Heart left ventricle (tissue), 16 donors: ENCODE results near the gene SWI5. TPM values are rescaled to one million over a fixed set of nuclear protein-coding genes. Genes with fewer than 3 reads are reported as not detected.

Experiments
- ATAC-seq, 4 donors: fragments of 200-7000 bp; cut with Tn5 transposase; one replicate each; pipeline ENCODE4 v1.9.1; 2020 to 2022; ENCODE audit warnings: moderate library complexity in 4 of 4, mild to moderate bottlenecking in 3 of 4, moderate number of reproducible peaks in 1 of 4
- DNase-seq, 5 donors: peaks; one replicate each; pipeline ENCODE4 v3.0.0-alpha.2; 2020
- H3K27ac ChIP-seq, 12 donors: fragments of 200-600 bp; sonication (generic) in 4 of 12; one replicate each; pipeline versions ENCODE4 v1.5.0 to v1.8.0; 2016 to 2022; ENCODE audit warnings: mild to moderate bottlenecking in 2 of 12
- H3K27me3 ChIP-seq, 9 donors: fragments of 200-600 bp; sonication (generic) in 2 of 9; one replicate each; pipeline versions ENCODE4 v1.5.1 to v1.8.0; 2016 to 2022; ENCODE audit warnings: mild to moderate bottlenecking in 3 of 9
- H3K36me3 ChIP-seq, 9 donors: fragments of 200-600 bp; sonication (generic) in 2 of 9; one replicate each; pipeline versions ENCODE4 v1.5.0 to v1.8.0; 2018 to 2022; ENCODE audit warnings: mild to moderate bottlenecking in 2 of 9
- H3K4me1 ChIP-seq, 12 donors: fragments of 200-600 bp; sonication (generic) in 4 of 12; one replicate each; pipeline versions ENCODE4 v1.5.0 to v1.8.0; 2016 to 2022; ENCODE audit warnings: mild to moderate bottlenecking in 3 of 12
- H3K4me3 ChIP-seq, 12 donors: fragments of 200-600 bp; sonication (generic) in 4 of 12; one replicate each; pipeline versions ENCODE4 v1.5.0 to v1.8.0; 2017 to 2022; ENCODE audit warnings: mild to moderate bottlenecking in 9 of 12, moderate library complexity in 4 of 12
- H3K9me3 ChIP-seq, 12 donors: fragments of 200-600 bp; sonication (generic) in 4 of 12; one replicate each; pipeline versions ENCODE4 v1.5.0 to v1.8.0; 2016 to 2022; ENCODE audit warnings: mild to moderate bottlenecking in 1 of 12
- CTCF ChIP-seq, 12 donors: fragments of 200-600 bp; sonication (generic) in 4 of 12; IDR thresholded peaks; one replicate each; pipeline versions ENCODE4 v1.5.0 to v1.8.0; 2018 to 2022; ENCODE audit warnings: antibody characterized with exemption in 12 of 12, mild to moderate bottlenecking in 5 of 12
- POLR2A ChIP-seq, 2 donors: fragments of 450-650 bp; IDR thresholded peaks; one replicate each; pipeline ENCODE4 v1.6.1; 2017; ENCODE audit warnings: antibody characterized with exemption in 2 of 2, mild to moderate bottlenecking in 2 of 2, moderate library complexity in 2 of 2
- WGBS, 4 donors: extraction: QIAGEN DNeasy Blood & Tissue Kit in 2 of 4; methylation state at CpG; one replicate each; pipeline versions ENCODE4 v1.1.5 to v1.1.7; 2013 to 2018; 5-methylcytosine and 5-hydroxymethylcytosine counted together
- intact Hi-C, 10 donors: fragments of 100-400 bp; cut with DNase I; formaldehyde crosslinking; loops; one replicate each; pipeline versions ENCODE4 v1.11.1 to v1.14.2; 2022
- microRNA counts, 2 donors: library from miRNA; unstranded; fragments of <30 nt; microRNA quantifications; one replicate each; lab custom pipeline; 2016
- microRNA-seq, 4 donors: library from miRNA; unstranded; fragments of <30 nt; microRNA quantifications; one replicate each; pipeline versions ENCODE4 to v1.2.0, GENCODE V29; 2017 to 2020
- polyA plus RNA-seq, 2 donors: library from polyadenylated mRNA; stranded (reverse); fragments of 200-250 nt; gene quantifications; one replicate each; pipeline ENCODE4 v1.2.3, GENCODE V29; 2013
- total RNA-seq, 9 donors: library from RNA; depleted of rRNA in 2 of 9; stranded (reverse); fragments of >200 nt in 2 of 9; fragmentation: NEBNext Ultra II Directional in 3 of 9; extraction: Animal tissue kit (Norgen Biotek cat#: 25700) in 3 of 9; gene quantifications; one replicate each; pipeline versions ENCODE4 v1.1.0 to v1.2.4, GENCODE V29; 2016 to 2023
- donor health status: ischemic (EF 13 %, LVEDD 7.1; RV severe dilation, severe dysfunction).
- donor health status: healthy with polysubstance abuse.
- donor health status: DM: no; HTN: yes; CAD: no.
- donor health status: DM: no; HTN: no; CAD: no.
- donor health status: ischemic (EF 25% LVEDD 6.9; RV normal size, moderate dysfunction).
- donor health status: ischemic (EF 25% LVEDD 5.7; RV mildly dilated, moderate dysfunction).
- donor health status: healthy.
- donor health status: DM: yes; HTN: yes; CAD: no.
- donor health status: ischemic (EF 35%, LVEDD 5.7; RV mildly dilated, moderate dysfunction).
- donor health status: nonischemic (EF 11% LVEDD 7.7; RV severe dilation, severe dysfunction).
- donor health status: DM: yes; HTN: yes; CAD: no.
- donor health status: PGD.
- donor health status: ischemic (EF 29% LVEDD 5.4; RV normal size, mild dysfunction).
- donor health status: nonischemic (EF 23%, LVEDD 6.1; RV moderate dilation, normal function).

The SWI5 gene
- total and polyA plus RNA-seq, 11 donors, result 10.8 to 30.6 (median 18.8) TPM

GRCh38 chr9:128333451-128333869 is 57.4 kb downstream of the SWI5 start:
- TF ChIP-seq CTCF (IDR thresholded peaks at IDR 0.05), result no peak
- TF ChIP-seq POLR2A (IDR thresholded peaks at IDR 0.05), result no peak
- Histone ChIP-seq H3K9me3 (no peaks in the 10 kb centered on the region), H3K4me3 (no peak overlapping the region), H3K27me3 (no peaks in the 10 kb centered on the region), H3K27ac (no peak overlapping the region), H3K4me1 (no peaks in the 10 kb centered on the region), H3K36me3 (peaks cover 0 to 47% (median 35%) of the 10 kb centered on the region in 9 donors)
- no peak for DNase-seq
- intact Hi-C loops, result no loop called here
- no peak for ATAC-seq
- WGBS, 4 donors, result 87 to 94% (median 88%) methylated on average over 11 of the region's 11 CpGs

- ATAC-seq (no peak), DNase-seq (no peak)
- no peak overlapping the region for H3K4me3 ChIP-seq
- no peaks in the 10 kb centered on the region for H3K9me3 ChIP-seq
- peaks cover 0 to 33% (median 23%) of the 10 kb centered on the region in 9 donors for H3K36me3 ChIP-seq
- peaks cover 0 to 6% (median 0%) of the 10 kb centered on the region in 12 donors for H3K4me1 ChIP-seq
- WGBS, 4 donors, result 84 to 90% (median 87%) methylated on average over 7 of the region's 7 CpGs
- H3K27me3 ChIP-seq, result no peaks in the 10 kb centered on the region
- no peak overlapping the region for H3K27ac ChIP-seq
- intact Hi-C loops, result no loop called here
- TF ChIP-seq CTCF (IDR thresholded peaks at IDR 0.05) (no peak), POLR2A (IDR thresholded peaks at IDR 0.05) (no peak)
These were observed 59.1 kb downstream of the SWI5 start for GRCh38 chr9:128335161-128335560.

GRCh38 chr9:128335914-128336313 is 59.8 kb downstream of the SWI5 start:
- 86 to 100% (median 96%) methylated on average over 2 of the region's 2 CpGs for WGBS, 4 donors
- TF ChIP-seq POLR2A (IDR thresholded peaks at IDR 0.05), result no peak
- no peak for TF ChIP-seq CTCF (IDR thresholded peaks at IDR 0.05)
- no peak for DNase-seq
- H3K9me3 ChIP-seq, result no peaks in the 10 kb centered on the region
- H3K36me3 ChIP-seq, result peaks cover 0 to 33% (median 22%) of the 10 kb centered on the region in 9 donors
- no peak overlapping the region for H3K27ac ChIP-seq
- ATAC-seq, result no peak
- no peak overlapping the region for H3K4me3 ChIP-seq
- H3K27me3 ChIP-seq, result no peaks in the 10 kb centered on the region
- intact Hi-C loops, result no loop called here
- H3K4me1 ChIP-seq, result peaks cover 0 to 7% (median 3%) of the 10 kb centered on the region in 12 donors

GRCh38 chr9:128337936-128338335 is 61.9 kb downstream of the SWI5 start:
- no peak for DNase-seq
- no peak for ATAC-seq
- peaks cover 0 to 16% (median 9%) of the 10 kb centered on the region in 12 donors for H3K4me1 ChIP-seq
- H3K36me3 ChIP-seq, result peaks cover 0 to 25% (median 13%) of the 10 kb centered on the region in 9 donors
- 87 to 94% (median 92%) methylated on average over 7 of the region's 7 CpGs for WGBS, 4 donors
- no peak overlapping the region for H3K4me3 ChIP-seq
- no peaks in the 10 kb centered on the region for H3K9me3 ChIP-seq
- TF ChIP-seq CTCF (IDR thresholded peaks at IDR 0.05) (no peak), POLR2A (IDR thresholded peaks at IDR 0.05) (no peak)
- H3K27me3 ChIP-seq, result no peaks in the 10 kb centered on the region
- no peak overlapping the region for H3K27ac ChIP-seq
- intact Hi-C loops, result no loop called here

MicroRNAs within 50 kb of the gene (microRNA counts, 767-probe panel; counts per million panel counts)
- 3,298 to 3,821 counts per million in 2 donors for microRNA hsa-miR-199b-5p (lab: Ali Mortazavi, UCI)
- 0 to 71.6 counts per million in 2 donors for microRNA hsa-miR-3154 (lab: Ali Mortazavi, UCI)

Small RNAs within 50 kb of the gene (microRNA-seq; reads per million reads assigned to microRNA genes)
- gene MIR199B (237 to 575 (median 356) reads per million in 4 donors), gene MIR3154 (0.77 to 1.2 (median 0.90) reads per million in 4 donors)

Other genes with a start within 250 kb of the SWI5 start
- 1 to 10 TPM; 3.5 to 8.9 (median 7.2) TPM for gene NAIF1, start 209.0 kb upstream of the SWI5 start, total RNA-seq
- 1 to 10 TPM; 4.0 to 5.0 TPM for gene NAIF1, start 209.0 kb upstream of the SWI5 start, polyA plus RNA-seq
- 10 to 100 TPM in 3 of 9 donors, 1 to 10 TPM in 6; 3.2 to 15.1 (median 6.7) TPM for gene SLC25A25, start 208.0 kb upstream of the SWI5 start, total RNA-seq
- gene SLC25A25, start 208.0 kb upstream of the SWI5 start, polyA plus RNA-seq, result 1 to 10 TPM; 1.7 to 8.8 TPM
- gene PTGES2, start 148.5 kb upstream of the SWI5 start, total RNA-seq, result 100 to 1,000 TPM; 116 to 166 (median 139) TPM
- gene PTGES2, start 148.5 kb upstream of the SWI5 start, polyA plus RNA-seq, result 100 to 1,000 TPM; 143 to 179 TPM
- 1 to 10 TPM in 1 of 9 donors, not detected in 8; 5.8 TPM for gene LCN2, start 126.8 kb upstream of the SWI5 start, total RNA-seq
- gene LCN2, start 126.8 kb upstream of the SWI5 start, polyA plus RNA-seq, result 1 to 10 TPM in 1 of 2 donors, not detected in 1; 1.1 TPM
- gene BBLN, start 116.0 kb upstream of the SWI5 start, total RNA-seq, result 100 to 1,000 TPM in 2 of 9 donors, 10 to 100 TPM in 7; 29.9 to 280 (median 46.4) TPM
- 100 to 1,000 TPM in 1 of 2 donors, 10 to 100 TPM in 1; 47.3 to 122 TPM for gene BBLN, start 116.0 kb upstream of the SWI5 start, polyA plus RNA-seq
- 100 to 1,000 TPM in 1 of 9 donors, 10 to 100 TPM in 8; 42.6 to 101 (median 79.3) TPM for gene CIZ1, start 84.7 kb upstream of the SWI5 start, total RNA-seq
- 10 to 100 TPM; 43.7 to 53.8 TPM for gene CIZ1, start 84.7 kb upstream of the SWI5 start, polyA plus RNA-seq
- gene DNM1, start 72.9 kb upstream of the SWI5 start, total RNA-seq, result 10 to 100 TPM in 1 of 9 donors, 1 to 10 TPM in 8; 1.6 to 17.2 (median 3.6) TPM
- gene DNM1, start 72.9 kb upstream of the SWI5 start, polyA plus RNA-seq, result 1 to 10 TPM; 2.2 to 7.7 TPM
- gene GOLGA2, start 269 bp upstream of the SWI5 start, total RNA-seq, result 100 to 1,000 TPM in 1 of 9 donors, 10 to 100 TPM in 8; 68.5 to 122 (median 87.4) TPM
- 100 to 1,000 TPM in 1 of 2 donors, 10 to 100 TPM in 1; 77.7 to 144 TPM for gene GOLGA2, start 269 bp upstream of the SWI5 start, polyA plus RNA-seq
- gene TRUB2, start 46.2 kb downstream of the SWI5 start, total RNA-seq, result 10 to 100 TPM; 12.9 to 49.7 (median 34.5) TPM
- 10 to 100 TPM; 25.3 to 25.6 TPM for gene TRUB2, start 46.2 kb downstream of the SWI5 start, polyA plus RNA-seq
- 10 to 100 TPM; 19.0 to 43.2 (median 29.8) TPM for gene COQ4, start 46.6 kb downstream of the SWI5 start, total RNA-seq
- gene COQ4, start 46.6 kb downstream of the SWI5 start, polyA plus RNA-seq, result 10 to 100 TPM; 32.2 to 38.1 TPM
- 10 to 100 TPM; 10.7 to 36.1 (median 17.8) TPM for gene SLC27A4, start 64.3 kb downstream of the SWI5 start, total RNA-seq
- 10 to 100 TPM; 25.9 to 48.8 TPM for gene SLC27A4, start 64.3 kb downstream of the SWI5 start, polyA plus RNA-seq
- gene URM1, start 95.1 kb downstream of the SWI5 start, total RNA-seq, result 10 to 100 TPM; 34.4 to 55.5 (median 45.4) TPM
- gene URM1, start 95.1 kb downstream of the SWI5 start, polyA plus RNA-seq, result 10 to 100 TPM; 30.2 to 85.6 TPM
- 10 to 100 TPM in 7 of 9 donors, 1 to 10 TPM in 2; 5.9 to 30.0 (median 11.8) TPM for gene CERCAM, start 144.6 kb downstream of the SWI5 start, total RNA-seq
- gene CERCAM, start 144.6 kb downstream of the SWI5 start, polyA plus RNA-seq, result 10 to 100 TPM in 1 of 2 donors, 1 to 10 TPM in 1; 5.3 to 10.7 TPM
- 10 to 100 TPM; 10.9 to 20.9 (median 13.7) TPM for gene ODF2, start 179.7 kb downstream of the SWI5 start, total RNA-seq
- 10 to 100 TPM in 1 of 2 donors, 1 to 10 TPM in 1; 8.0 to 25.5 TPM for gene ODF2, start 179.7 kb downstream of the SWI5 start, polyA plus RNA-seq
- gene GLE1, start 228.4 kb downstream of the SWI5 start, total RNA-seq, result 10 to 100 TPM; 17.2 to 23.5 (median 19.9) TPM
- gene GLE1, start 228.4 kb downstream of the SWI5 start, polyA plus RNA-seq, result 10 to 100 TPM in 1 of 2 donors, 1 to 10 TPM in 1; 7.5 to 20.3 TPM